MV-4-11 (cell line): ENCODE results near the gene RHBG.
"Not testable (repeated sequence)": the region's sequence is repeated elsewhere in the genome, so short reads cannot be mapped to it uniquely, and the experiment has no call there.

ENCODE experiments used
- DNase-seq: peaks from one replicate; lab custom pipeline; 2025; lab: John Stamatoyannopoulos, UW

The RHBG gene

DNA sequence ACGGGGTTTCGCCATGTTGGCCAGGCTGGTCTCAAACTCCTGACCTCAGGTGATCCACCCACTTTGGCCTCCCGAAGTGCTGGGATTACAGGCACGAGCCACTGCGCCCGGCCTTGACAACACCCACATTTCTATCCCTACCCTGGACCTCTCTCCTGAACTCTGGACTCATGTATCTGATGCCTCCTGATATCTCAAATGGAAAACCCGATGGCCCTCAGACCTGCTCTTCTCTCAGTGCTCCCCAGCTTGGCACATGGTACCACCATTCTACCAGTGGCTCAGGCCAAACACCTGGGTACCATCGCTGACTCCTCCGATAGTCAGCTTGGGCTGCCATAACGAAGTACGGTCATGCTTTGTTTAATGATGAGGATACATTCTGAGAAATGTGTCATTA lies 8.5 kb upstream of the RHBG start:
- DNase-seq, result no peak

GRCh38 chr1:156365754-156366153 lies 3.3 kb upstream of the RHBG start:
- no peak for DNase-seq

GRCh38 chr1:156366378-156367166 lies 2.4 kb upstream of the RHBG start:
- no peak for DNase-seq

- no peak for DNase-seq
These were observed 1.4 kb upstream of the RHBG start for GRCh38 chr1:156367383-156368156.

DNA sequence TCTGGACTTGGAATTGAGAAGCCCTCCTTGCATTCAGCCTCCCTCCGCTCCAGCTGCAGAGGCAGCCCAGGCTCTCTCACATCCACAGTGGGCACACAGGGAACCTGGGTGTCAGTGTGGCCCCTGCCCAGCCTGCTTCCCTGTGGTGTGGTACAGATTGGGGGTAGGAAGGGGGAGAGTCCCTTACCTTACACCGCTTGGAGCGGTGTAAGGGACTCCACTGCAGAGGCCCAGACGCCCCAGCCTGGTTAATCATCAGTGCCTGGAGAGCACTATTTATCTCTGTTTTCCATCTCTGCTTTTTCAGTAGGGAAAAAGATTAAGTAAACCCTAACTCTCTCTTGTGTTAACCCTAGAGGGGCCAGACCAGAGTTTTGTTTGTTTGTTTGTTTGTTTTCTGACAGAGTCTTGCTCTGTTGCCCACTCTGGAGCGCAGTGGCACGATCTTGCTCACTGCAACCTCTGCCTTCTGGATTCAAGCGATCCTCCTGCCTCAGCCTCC lies 803 bp upstream of the RHBG start:
- no peak for DNase-seq

- DNase-seq, result not testable (repeated sequence)
These were observed 775 bp downstream of the RHBG start for GRCh38 chr1:156369685-156370286.

DNA sequence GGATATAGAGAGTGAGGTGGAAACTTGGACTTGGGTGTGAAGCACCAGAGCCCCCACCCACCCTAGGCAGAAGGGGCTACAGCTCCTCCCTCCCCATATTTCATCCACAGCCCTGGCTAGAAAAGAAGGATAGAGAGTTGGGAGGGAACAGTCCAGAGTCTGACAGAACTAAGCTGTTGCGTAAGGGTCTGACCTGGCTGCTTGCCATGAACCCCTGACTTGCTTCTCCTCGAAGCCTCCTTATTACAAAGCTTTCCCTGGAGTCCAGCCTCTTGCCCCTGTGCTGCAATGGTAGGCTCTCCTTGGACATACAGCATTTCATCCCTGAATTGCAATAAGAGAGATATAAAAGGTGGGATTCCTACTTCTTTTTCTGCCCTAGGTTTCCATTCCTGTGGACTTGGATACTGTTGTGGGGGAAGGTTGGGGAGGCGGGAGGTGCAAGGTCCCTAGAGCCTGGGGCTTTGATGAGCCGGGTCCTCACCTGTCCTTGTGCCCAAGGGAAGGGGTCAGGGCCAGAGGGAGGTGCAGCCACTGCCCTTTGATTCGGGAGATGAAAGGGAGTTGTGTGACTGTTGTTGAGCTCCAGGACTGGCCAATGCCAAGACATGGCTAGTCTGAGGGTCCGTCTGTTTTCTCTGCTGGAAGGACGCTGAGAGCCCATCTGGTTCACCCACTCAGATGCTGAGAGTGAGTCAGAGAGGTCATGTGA lies 2.7 kb downstream of the RHBG start:
- peak; percentile 71 for DNase-seq

DNA sequence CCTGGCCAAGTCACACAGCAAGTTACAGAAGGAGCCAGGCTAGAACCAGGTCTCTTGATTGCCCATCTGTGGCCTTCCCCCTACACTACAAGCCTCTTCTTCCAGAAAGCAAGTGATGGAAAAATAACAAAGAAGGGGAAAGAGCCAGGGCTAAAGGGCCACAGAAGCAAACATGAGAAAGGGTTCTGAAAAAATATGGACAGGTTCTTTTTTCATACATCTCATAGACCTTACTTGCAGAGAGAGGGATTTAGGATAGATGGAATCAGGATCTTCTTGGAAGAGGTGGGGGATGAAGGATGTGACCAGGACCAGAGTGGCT lies 3.2 kb downstream of the RHBG start:
- DNase-seq, result no peak

DNA sequence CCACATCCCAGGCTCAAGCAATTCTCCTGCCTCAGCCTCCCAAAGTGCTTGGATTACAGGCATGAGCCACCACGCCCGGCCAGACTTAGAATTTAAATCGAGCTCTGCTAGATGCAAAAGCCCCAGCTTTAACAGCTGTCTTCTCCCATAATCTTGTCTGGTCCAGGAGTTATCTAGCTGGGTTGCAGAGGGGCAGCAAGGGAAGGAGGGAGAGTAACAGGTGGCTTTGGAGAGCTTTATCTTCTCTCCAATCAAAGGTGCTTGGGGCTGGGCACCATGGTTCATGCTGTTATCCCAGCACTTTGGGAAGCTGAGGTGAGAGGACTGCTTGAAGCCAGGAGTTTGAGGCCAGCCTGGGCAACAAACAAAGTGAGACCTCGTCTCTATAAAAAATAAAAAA lies 3.9 kb downstream of the RHBG start:
- DNase-seq, result no peak

DNA sequence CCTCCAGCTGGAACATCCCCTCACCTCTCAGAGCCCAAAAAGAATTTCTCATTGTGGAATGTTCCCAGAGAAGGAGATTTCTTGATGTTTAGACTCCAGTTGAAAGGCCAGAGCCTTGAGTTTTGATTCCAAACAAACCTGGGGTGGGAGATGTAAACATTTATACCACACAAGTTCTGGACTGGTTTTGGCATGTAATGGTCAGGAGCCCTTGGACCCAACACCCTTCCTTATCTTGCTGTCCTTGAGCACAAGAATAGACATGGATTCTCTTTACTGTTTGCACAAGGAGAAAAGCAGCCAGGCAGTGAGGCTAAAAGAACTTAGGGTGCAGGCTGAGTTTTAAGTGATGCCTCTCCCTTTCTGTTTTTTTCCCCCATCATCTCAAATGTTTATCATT lies 4.5 kb downstream of the RHBG start:
- no peak for DNase-seq

GRCh38 chr1:156376146-156376545 lies 7.1 kb downstream of the RHBG start:
- DNase-seq, result peak; percentile 82

DNA sequence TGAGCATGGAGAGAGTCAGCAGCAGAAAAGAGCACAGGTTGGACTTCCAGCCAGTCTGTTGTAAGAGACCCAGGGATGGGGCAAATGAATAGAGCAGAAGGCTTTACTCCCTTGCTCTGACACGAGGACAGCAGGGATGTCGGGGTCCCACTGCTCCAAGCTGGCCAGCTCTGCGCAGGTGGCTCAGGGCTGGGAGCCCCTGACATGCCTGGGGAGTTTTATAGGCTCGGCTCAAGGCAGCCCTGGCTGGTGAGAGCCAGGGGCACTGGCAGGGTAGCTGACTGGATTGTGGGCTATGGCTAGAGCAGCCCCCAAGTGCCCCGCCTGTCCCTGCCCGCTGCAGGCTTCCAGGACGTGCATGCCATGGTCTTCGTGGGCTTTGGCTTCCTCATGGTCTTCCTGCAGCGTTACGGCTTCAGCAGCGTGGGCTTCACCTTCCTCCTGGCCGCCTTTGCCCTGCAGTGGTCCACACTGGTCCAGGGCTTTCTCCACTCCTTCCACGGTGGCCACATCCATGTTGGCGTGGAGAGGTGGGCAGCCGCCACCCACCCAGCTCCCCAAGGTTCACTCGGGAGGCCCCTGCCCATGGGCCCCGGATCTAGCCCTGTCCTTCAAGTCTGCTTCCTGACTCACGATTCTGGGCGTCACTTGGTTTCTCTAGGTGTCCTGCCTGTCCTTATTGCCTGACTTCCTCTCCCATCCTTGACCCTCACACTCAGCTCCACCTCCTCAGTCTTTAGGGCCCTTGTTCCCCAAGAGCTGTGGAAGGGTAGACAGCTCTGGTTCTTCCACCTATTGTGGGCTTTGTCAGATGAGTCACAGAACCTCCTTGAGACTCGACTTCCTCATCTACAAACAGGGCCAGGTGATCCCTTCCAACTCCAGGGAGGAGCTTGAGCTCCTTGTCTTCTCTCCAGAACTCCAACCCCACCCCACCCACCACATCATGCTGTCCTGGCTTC lies 8.2 kb downstream of the RHBG start:
- peak; percentile 18 for DNase-seq

- no peak for DNase-seq
These were observed 9.5 kb downstream of the RHBG start for GRCh38 chr1:156378557-156378956.

DNA sequence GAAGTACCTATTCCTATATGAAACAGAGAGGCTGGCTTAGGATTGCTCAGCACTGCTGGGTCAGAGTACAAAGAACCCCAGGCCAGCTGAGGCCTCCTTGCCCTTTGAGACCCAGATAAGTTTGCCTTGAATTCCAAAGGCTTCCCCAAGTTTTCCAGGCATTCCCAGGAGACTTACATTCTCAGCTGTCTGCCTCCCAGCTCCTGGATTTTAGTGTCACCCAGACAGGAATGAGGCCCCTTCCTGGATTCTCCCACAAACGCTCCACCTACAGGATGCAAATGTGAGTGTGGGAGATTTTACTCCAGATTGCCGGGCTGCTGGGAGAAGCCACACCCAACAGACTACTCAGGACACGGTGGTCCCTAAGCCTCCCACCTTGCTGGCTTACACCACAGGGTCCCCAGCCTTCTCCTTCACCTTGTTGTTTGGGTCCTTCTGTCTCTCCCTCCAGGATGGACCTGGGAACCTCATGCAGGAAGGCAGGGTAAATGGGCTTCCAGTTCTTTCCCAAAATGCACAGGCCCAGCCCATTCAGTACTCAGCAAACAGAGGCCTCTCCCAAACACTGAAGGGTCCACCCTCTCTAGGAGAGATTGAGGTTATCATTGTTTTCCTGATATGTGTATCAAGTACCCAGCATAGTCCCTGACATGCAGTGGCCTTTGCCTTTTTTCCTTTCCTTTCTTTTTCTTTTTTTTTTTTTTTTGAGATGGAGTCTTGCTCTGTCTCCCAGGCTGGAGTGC lies 10.6 kb downstream of the RHBG start:
- DNase-seq, result no peak

GRCh38 chr1:156382561-156382960 lies 13.6 kb downstream of the RHBG start:
- DNase-seq, result no peak

DNA sequence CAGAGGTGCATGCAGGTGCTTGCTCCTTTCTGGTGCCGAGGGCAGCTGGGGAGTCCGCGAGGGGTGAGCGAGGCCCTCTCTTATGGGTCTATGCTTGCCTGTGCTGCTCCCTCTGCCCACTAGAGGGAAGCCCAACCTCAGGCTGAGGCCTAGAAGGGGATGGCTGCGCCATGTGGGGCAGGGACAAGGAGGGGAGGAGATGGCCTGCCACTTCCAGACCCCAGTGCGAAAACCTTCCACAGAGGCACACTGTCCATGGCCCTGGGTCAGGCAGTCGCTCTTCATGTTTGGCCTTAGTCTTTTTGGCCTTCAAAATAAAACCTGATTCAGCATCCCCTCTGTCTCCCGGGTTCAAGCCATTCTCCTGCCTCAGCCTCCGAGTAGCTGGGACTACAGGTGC lies 14.0 kb downstream of the RHBG start:
- peak; percentile 39 for DNase-seq

- peak; percentile 93 for DNase-seq
These were observed 15.0 kb downstream of the RHBG start for GRCh38 chr1:156384007-156384406.

DNA sequence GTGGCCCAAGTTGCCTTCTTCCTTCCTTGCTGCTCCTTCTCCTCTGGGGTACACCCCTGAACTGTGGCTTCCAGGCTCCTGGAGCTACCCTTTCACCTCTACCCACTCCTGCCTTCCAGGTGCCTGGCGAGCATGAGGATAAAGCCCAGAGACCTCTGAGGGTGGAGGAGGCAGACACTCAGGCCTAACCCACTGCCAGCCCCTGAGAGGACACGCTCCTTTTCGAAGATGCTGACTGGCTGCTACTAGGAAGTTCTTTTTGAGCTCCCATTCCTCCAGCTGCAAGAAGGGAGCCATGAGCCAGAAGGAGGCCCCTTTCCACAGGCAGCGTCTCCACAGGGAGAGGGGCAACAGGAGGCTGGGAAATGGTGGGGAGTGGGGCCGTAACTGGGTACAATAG lies 15.6 kb downstream of the RHBG start:
- DNase-seq, result no peak

- peak; percentile 65 for DNase-seq
These were observed 16.6 kb downstream of the RHBG start for GRCh38 chr1:156385534-156386031.
